HG03378 (cell line): ENCODE results near the gene ISCA2.
"Not testable (repeated sequence)": the region's sequence is repeated elsewhere in the genome, so short reads cannot be mapped to it uniquely, and the experiment has no call there.

Experiments
- ATAC-seq: cut with Tn5 transposase; IDR thresholded peaks from one replicate; pipeline ENCODE4 v1.9.1; 2021; ENCODE audit warnings: mild to moderate bottlenecking, moderate library complexity; ENCODE audit not compliant: unreplicated experiment

Gene ISCA2

DNA sequence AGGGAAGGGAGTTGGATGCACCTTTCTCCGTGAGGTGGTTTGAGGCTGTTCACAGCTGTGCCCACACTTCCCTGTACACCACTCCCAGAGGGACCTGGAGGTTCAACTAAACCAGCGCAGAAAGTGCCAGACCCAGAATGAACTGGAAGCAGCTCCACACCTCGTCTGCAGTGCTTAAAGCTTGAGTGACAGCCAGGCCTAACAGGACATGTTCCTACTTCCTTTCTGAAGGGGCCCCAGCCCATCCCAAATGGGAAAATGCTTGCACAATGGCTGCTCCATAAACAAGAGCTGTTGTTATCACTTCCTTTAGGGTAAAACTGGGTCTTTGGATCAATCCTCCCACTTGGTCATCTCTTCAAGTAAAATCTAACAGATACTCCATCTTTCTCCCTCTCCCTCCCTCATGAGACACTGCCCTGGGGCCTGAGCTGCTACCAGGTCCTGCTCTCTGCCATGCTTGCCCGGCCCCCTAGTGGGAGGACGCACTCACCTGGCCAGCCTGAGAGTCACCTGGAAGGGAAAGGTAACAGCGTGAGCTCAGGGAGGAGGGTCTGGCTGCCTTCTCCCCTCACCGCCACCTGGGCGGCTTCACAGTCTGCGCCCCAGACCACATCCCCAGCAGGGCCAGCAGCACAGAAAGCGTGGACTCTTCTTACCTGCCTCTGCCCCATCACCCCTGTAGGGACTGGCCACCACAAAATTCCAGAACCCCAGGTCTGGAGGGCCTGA lies 33.5 kb downstream of the ISCA2 start:
- ATAC-seq = no peak

DNA sequence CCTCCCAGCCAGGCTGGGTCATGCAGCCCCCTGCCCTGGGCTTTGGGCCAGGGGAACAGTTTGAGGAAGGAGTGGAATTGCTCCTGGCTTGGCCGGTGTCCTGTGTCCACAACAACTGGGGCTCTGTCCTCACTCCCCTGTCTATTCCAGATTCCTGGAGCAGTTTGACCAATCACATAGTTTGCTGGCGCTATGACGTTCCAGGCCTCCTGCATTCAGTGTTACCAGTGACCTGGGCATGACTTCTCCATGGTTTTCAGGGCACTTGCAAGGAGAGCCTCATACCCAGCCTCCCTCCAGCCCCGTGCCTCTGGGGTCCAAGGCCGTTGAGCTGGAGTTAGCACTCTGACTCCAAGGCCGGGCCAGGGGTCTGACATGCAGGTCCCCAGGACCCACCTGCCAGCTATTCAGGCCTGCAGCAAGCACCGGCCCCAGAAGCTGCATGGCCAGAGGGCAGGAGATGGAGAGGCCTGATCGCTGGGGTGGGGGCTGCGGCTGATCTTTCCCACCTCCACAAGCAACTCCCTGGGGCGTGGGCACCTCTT lies 34.2 kb downstream of the ISCA2 start:
- no peak for ATAC-seq

DNA sequence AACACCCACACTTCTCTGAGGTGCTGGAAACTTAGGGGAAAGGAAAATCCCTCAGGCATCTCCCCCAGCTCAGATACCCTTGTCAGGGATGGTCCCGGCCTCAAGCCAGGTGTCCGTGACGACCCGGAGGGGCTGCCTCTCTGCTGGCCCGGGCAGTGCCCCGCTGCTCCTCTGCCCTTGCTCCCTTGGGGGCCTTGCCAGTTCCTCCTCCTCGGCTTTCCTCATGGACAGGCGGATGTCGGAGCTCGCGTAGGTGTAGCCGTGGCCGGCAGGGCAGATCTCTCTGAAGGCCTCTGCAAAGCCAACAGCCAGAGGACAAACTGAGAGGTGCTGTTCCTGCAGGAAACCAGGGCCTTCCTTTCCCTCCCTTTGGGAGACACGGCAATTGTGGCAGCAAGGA lies 34.8 kb downstream of the ISCA2 start:
- no peak for ATAC-seq

DNA sequence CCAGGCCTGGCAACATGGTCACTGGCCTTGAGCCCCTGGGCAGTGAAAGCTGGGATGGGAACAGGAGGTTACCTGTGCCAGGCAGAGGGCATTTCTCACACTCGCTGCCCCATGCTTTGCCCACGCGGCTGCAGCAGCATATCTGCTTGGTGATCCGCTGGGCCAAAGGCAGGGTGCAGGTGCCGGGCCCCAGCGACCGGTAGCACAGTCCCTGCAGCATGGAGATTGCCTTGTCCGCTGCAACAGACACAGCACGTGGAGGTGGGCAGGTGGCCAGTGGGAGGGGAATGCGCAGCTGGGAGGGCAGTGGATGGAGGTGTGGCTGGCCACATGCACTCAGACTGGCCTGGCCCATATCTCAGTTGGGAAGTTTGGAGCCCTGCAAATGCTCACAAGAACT lies 35.3 kb downstream of the ISCA2 start:
- no peak for ATAC-seq

DNA sequence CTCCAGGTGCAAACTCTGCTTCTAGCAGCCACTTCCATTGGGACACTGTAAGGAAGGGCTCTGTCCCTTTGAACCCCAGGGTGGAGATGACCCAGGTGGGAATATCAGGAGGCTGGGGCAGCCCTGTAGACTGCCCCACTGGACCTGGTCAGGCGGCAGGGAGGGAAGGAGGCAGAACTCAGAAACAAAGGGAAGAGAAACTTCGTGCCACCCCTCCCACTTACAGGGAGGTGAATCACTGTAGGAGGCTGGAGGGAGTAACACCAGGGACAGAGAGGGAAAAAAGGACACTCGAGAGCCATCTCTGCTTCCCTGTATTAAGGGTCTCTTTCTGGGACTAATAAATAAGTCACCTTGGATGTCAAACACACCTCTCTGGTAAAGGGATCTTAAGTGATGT lies 37.4 kb downstream of the ISCA2 start:
- no peak for ATAC-seq

DNA sequence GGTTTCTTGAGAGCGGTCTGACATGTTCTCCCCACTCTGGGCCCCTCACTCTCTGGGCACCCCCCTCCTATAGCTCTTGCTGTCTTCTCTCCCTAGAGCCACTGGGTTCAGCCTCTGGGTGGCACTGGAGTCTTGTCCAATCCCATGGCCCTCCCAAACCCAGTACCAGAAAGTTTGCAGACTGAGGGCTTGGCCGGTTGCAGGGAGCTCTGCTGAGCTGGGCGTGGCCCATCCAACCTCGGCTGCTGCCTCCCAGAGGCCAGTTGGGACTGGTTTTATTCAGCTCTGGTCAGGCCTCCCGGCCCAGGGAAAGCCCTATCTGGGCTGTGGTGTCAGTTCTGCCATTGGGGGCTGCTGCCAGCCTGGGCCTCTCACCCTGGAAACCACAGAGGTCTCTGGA lies 37.9 kb downstream of the ISCA2 start:
- ATAC-seq = no peak

DNA sequence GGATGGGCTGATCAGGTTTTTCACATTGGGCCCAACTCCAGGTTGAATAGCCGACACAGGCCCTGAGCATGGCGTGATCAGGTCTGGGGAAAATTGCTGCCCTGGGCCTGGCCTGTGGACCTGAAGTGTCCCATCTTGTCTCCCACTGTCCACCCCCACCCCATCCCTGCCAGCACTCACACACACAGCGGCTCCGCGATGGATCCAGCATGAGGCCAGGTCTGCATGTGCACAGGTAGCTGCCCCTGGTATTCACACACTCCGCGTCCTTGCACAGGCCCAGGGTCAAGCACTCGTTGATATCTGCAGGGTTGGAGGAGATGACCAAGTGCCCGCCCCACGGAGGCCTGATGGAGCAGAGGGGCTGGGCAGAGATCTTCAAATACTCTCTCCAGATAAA lies 38.7 kb downstream of the ISCA2 start:
- no peak for ATAC-seq

DNA sequence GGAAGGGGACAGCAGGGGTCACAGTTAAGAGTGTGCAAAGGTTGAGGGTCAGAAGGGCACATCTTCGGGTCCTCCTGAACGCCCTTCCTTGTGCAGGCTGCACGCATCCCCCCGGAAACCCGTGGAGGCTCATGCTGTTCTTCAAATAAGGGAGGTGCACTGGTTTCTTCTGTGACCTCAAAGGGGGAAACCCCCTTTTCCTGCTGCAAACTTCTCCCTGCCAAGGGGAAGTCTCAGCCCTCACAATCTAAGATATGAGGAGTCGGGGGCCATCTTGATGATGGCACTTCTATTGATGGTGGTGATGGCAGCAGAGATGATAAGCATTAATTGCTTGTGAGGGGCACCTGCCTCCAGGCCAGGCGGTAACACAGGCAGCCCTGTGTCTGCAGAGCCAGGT lies 40.0 kb downstream of the ISCA2 start:
- no peak for ATAC-seq

DNA sequence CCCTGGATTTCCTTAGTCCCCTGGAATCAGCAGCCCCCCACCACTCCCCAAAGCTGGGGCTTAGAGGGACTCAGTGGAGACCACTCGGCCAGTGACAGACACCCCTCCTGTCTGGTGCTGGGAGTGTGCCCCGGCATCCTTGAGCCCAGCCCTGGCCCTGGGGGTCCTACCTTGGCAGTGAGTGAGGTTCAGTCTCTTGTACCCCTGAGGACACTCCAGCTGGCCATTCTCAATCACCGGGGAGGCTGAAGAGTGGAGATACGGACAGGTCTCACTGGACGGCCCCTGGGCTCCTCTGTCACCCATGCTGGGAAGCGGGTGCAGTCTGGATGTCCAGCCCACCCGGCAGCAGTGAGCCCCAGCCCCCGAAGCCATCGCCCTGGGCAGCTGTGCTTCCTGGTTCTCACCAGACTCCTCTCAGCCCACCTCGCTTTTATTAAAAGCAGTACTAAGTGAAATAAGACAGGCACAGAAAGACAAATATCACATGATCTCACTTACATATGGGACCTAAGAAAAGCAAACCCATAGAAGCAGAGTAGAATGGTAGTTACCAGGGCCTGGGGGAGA lies 42.3 kb downstream of the ISCA2 start:
- ATAC-seq = no peak

DNA sequence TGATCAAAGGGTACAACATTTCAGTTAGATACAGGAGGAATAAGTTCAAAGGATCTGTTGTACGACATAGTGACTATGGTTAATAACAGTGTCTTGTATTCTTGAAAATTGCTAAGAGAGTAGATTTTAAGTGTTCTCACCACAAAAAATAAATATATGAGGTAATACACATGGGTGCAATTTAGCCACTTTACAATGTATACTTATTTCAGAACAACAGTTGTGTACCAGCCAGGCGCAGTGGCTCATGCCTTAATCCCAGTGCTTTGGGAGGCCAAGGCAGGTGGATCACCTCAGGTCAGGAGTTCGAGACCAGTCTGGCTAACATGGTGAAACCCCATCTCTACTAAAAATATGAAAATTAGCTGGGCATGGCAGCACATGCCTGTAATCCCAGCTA lies 42.8 kb downstream of the ISCA2 start:
- not testable (repeated sequence) for ATAC-seq

DNA sequence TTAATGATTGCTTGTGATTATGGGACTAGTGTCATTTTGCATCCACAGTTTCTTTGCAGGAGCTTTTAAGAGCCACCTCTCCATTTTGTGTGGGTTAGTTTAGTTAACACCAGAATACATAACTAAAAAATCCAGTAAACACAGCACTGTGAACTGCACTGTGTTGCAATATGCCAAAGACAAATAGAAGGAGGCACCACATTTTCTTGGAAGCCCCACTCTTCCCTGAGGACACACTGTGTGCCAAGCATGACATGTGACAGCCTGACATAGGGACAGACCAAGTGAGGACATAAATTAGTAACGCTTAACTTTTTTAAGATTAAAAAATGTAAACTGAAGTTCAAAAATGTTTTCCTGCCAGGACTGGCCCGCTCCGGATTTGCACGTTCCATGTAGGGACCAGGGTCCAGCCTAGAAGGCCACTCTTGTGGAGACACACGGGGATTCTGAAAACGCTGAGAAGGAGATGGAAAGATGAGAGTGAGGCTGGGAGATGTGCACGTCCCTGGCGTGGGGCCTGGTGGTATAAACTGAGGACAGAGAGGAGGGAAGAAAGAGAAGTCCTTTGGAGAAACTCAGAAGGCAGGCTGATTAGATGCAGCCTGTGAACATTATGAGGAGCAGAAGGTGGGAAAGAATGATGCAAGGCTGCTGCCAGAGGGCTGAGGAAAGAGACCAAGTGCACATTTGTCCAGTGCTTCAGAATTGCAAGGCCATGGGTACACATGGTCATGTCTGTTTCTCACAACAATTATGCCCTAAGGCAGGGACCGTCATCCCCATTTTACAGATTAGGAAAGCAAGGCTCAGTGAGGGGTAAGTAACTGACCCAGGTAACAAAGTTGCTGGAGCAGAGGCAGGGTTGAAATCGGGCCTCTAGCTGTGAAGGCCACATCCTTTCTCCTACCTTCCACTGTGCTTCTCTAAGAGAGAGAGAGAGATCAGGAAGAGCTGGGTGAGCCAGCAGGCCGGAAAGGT lies 45.1 kb downstream of the ISCA2 start:
- no peak for ATAC-seq

DNA sequence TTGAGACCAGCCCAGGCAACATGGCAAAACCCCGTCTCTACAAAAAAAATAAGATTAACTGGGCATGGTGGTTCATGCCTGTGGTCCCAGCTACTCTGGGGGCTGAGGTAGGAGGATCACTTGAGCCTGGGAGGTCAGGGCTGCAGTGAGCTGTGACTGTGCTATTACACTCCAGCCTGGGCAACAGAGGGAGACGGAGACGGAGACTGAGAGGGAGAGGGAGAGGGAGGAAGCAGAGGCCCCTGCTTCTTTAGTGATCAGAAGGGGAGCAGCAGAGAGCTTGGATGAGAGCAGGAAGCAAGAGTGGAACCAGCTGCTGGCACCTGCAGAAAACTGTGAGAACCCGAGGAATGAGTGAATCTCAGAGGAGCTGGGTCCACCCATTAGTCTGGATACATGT lies 45.9 kb downstream of the ISCA2 start:
- ATAC-seq = no peak

DNA sequence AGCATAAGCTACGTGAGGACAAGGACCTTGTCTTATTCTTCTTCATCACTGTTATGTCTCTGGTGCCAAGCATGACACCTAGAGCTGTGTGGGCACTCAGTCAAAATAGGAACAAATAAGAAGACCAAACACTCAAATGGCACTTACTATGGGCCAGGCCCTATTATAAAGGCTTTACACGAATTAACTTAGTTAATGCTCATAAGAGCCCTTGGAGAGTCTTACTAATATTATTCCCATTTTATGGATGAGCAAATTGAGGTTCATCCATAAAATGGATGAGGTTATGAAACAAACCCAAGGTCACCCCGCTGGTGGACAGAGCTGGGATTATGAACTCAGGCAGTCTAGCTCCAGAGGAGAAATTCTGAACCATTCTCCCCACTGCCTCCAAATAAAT lies 47.7 kb downstream of the ISCA2 start:
- ATAC-seq = no peak

DNA sequence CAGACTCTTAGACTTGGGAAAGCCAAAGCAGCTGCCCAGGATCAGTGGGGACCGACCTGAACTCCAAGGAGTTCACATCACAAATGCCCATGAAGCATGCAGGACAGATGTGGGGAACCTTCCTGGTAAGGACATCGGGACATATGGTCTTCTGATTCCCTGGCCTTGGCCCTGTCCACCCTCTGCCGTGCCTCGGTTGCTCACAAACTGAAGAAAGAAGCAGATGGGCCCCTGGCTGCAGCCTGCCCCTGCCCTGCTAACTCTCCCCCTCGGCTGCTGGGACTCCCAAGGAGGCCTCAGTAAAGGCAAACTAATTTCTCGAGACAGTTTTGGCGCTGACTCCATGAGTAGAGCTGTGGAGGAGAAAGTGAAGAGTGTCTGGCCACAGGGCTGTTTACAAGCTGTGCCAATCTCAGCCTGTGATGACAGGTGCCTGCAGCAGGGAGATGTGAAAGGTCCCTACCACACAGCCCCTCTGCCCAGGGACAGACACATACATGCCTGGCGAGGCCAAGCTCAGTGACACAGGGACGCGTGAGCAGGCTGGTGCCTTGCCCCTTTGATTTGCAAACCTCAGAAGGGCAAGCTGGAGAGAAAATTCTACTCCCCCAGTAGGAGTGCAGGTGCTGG lies 48.6 kb downstream of the ISCA2 start:
- ATAC-seq = no peak

DNA sequence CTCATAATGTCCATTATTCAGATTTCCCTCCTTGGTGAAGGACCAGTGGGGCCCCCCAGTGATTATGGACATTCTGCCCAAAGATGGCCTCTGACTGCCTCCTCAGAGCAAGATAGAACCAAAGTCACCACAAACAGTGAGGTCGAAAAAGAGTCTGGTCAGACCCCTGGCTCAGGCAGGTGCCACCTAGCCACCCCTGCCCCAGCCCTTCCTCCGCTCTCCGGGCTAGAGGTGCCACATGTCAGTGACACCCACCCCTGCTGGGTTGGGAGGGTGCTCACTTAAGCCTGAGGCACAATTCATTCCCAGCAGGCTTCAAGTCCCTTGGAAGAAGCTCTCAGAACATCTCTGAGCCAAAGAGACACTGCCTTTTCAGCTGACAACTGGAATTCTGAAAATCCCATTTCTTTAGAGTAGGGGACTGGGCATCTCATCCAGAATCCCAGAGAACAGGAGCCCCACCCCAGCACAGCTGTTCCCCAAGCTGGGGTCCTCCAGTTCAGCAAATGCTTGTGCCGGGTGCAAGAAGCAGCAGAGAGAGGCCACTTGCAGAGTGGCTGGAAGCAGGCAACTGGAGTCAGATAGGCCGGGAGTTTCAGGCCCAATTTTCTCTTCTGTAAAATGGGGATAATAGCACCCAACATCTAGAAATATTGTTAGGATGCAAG lies 50.3 kb downstream of the ISCA2 start:
- ATAC-seq = no peak

DNA sequence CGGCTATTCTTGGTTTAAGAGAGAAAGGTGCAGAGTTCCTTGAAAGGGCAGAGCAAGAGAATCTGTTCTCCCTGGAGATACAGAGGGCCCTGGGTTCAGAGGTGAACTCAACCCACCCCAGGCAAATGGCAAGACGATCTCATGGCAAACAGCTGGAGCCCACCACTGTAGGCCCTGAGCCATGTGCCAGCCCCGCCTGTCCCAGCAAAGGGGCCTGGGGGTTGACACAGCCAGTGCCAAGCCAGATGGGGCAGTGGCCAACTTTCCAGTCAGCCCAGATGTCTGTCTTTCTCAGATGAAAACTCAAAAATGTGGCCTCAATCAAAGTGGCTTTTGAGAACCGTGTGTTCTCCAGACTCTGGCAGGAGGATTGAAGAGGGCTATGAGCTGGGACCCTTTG lies 51.8 kb downstream of the ISCA2 start:
- ATAC-seq = no peak

DNA sequence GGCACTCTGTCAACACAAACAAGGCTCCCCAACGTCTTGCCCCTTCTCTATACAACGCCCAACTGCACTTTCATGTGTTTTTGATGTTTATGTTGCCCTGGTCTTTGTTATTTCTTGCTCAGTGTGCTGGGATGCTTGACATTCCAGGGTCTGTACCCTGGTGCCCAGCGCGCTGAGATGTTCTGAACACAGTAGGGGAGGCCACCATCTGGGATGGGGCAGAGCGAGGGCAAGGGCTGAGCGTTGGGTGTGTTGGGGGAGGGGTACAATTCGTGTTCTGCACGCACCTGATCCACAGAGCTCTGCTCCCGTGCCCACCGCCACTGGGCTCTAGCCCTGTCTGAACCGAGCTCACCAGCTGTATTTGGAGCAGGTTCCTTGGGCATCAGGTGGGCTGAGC lies 52.9 kb downstream of the ISCA2 start:
- no peak for ATAC-seq
